Endometrial microvascular endothelial cells (primary cell): Measurements from ENCODE around the gene SCARF1. TPM values are rescaled to one million over a fixed set of nuclear protein-coding genes. Genes with fewer than 3 reads are reported as not detected.

Experiments used
- in situ Hi-C: cut with HindIII; loops from 2 replicates; pipeline ENCODE4 v1.10.0; 2017; ENCODE audit warnings: low sequenced_read_pairs, low pct_unique_long_range_greater_than_20kb; ENCODE audit errors: inconsistent ontology term
- total RNA-seq: library from RNA; depleted of rRNA; stranded (reverse); fragments of >200 nt; gene quantifications from one replicate; pipeline ENCODE4 v1.2.3, GENCODE V29; 2015; ENCODE audit errors: inconsistent ontology term

SCARF1 gene
- total RNA-seq, 1 donor from 2014 or later = 120 TPM

DNA sequence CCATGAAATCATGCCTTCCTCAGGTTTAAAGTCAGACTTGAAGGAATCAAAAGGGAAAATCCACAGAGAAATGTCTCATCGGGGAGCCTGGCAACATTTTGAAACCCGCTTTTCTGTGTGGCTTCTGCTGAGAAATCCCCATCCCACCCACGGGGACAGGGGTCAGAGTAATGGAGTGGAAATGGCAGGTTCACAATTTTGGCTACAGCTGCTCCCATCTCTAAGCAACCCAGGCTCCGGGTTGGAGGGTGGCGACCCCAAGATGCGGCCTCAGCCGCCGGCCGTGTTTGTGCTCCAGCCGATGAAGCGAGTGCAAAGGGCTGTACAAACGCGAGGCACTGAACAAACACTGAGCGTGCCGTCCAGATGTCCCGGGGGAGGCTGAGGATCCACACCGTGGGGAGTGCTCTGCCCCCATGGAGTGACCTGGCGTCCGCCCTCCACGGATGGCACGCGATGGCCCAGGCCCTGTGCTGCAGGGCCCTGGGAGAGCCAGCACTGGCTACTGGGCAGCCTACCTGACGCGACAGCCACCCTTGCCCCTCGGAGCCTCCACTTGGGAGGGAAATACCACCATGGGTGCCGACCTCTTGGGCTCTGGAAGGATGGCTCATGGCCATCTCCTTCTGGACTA, 39.1 kb downstream of the SCARF1 start:
- in situ Hi-C loops = no loop called here

DNA sequence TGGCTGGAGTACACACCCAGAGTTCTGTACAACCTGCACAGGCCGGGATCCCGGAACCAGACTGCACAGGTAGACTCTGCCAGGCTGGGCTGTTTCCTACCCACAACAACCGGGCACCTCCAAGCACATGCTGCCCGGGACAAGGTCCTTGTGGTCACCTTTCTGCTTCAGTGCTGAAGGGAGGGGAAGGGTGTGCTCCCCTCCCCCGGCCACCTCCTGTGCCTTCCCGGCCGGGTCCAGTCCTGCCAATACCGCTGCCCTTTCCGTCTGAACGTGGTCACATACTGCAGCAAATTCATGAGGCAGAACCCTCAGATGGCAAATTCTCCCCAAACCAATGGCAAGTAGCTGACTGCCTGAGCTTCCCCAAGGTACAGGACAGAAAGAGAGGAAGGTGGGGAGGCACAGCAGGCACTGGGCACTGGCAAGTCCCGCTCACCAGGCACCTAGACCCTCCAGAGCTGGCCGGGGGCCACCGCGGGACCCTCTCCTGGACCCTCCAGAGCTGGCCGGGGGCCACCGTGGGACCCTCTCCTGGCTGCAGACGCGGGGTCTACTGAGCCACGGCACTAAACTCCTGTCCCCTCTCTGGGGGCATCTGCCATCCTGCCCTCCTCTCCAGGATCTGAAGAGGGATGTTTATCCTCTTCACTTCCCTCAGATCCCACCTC, 39.7 kb downstream of the SCARF1 start:
- in situ Hi-C loops = no loop called here

DNA sequence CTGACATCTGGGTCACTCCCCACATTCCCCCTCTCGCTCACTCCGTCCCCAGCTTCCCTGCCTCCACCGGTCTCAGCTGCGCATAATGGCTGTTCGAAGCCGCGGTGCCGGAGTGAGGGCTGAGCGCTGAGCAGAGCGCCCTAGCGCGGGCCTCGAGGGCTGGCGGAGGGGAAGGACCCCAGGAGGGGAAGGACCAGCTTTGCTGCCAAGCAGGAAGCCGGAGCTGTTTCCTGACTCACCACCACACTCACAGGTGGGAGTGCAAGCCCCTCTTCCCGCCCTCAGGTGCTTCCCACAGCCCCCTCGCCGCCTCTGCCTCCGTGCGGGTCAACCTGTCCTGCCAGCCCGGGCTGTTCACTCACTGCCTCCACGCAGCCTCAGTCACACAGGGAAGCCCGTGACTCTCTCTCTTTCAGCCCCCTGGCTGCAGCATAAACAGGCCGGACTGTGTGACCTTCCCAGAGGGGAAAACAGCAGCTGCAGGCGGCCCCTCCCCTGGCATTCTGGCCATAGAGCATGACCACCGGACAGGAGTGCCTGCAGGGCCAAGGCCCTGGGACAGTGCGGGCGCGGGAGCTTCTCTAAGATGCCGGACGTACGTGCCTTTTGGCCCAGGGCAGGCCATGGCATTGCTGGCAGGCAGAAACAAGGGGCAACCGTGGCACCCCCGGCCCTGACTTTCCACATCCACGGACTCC, 40.6 kb downstream of the SCARF1 start:
- in situ Hi-C loops = no loop called here

DNA sequence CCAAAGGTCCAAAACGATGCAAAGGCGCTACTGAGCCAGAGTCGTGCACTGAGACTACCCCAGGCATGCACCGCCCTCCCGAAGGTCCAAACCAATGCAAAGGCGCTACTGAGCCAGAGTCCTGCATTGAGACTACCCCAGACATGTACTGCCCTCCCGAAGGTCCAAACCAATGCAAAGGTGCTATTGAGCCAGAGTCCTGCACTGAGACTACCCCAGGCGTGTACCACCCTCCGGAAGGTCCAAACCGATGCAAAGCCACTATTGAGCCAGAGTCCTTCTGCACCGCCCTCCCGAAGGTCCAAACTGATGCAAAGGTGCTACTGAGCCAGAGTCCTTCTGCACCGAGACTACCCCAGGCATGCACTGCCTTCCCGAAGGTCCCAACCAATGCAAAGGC, 44.0 kb downstream of the SCARF1 start:
- in situ Hi-C loops = no loop called here

DNA sequence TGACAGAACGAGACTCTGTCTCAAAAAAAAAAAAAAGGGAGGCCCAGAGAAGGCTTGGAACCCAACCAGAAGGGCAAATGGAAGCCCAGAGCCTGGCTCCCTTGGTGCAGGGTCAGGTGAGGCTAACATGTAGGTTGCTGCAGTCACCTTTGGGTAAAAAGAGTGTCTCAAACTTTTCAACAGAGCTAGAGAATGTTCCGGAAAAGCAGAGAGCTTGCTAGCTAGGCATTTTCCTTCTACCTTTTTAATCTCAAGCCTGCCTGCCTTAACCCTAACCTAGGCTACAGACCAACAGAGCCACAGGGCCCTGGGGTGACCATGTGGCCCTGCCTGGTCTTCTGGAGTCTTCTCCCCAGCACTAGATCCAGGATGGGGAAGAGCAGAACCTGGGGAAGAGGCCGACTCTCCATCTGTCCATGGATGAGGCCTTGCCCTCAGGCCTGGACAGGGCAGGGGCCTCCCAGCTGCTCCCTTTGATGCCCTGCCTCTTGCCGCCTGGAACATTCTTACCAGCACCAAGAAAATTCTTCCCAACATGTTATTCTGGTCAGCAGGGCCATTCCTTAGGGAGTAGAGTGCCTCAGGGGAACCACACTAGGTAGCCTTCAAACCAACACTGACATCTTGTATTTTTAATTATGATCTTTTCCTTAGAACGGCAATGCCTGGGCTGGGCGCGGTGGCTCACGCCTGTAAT, 47.0 kb downstream of the SCARF1 start:
- in situ Hi-C loops = no loop called here

- in situ Hi-C loops = no loop called here
These were observed 47.6 kb downstream of the SCARF1 start for GRCh38 chr17:1597861-1598342.

DNA sequence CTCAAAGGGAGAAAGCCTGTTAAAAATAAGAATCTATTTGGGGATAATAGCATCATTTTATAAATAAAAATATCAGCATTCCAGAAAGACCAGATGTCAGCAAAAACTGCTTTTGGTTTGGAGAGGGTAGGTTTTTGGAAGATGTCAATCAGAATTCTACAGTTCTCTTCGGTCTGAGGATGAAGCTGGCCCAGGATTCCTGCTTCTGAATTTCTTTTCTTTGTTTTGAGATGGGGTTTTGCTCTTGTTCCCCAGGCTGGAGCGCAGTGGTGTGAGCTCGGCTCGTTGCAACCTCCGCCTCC, 52.0 kb downstream of the SCARF1 start:
- in situ Hi-C loops = no loop called here

- in situ Hi-C loops = no loop called here
These were observed 52.5 kb downstream of the SCARF1 start for GRCh38 chr17:1592751-1593629.

DNA sequence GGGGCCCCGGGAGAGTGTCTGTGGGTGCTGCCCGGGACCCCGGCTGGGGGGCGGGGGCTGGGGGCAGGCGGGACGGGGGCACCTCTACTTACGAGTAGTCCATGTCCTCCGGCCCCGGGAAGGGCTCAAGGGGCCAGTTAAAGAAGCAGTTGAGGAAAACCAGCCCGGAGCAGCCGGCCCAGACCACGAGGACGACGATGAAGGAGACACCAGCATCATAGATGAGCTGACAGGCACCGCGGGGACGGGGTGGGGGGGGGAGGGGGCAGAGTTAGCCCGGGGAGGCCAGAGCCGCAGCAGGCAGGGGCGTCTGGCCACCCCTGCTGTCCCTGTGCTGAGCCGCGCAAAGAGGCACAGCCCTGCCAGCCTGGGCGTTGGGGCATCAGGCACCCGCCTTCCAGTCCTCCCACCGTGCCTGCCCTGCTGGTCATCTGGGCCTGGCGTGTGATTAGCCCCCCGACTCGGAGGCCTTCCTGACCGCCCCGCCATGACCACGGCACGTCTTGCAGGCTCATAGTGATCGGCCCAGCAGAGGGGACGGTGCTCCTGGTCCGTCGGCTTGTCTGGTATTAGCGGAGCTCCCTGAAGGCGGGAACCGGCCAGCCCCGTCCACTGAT, 54.0 kb downstream of the SCARF1 start:
- in situ Hi-C loops = no loop called here

DNA sequence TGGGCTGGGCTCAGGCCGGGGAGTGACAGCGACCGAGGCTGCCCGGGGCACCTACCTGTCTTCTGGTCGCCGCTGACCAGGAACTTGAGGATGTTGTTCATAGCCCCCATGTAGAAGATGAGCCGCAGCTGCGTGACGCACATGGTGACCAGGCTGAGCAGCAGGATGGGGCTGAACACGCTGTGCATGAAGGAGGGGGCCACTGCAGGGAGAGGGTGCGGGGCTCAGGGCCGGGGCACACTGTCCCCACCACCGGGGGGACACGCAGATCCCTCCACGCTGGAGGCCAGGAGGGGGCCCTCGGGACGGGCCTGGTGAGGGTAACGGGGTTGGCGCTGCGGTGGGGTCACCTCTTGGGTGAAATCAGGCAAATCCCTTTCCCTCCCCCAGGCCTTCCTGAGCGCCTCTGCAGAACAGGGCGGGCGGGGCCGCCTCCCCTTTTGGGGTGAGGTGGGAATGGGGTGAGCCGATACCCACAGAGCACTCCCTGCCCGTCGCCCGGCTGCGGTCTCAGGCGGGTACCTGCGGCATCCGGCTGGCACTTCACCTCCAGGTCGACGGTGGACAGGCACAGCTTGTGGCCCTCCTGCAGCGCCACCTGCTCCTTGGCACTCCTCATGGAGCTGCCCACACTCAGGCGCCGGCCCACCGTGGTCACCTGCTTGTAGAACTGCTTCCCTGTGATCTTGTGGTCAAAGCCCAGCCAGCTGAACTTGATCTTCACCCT, 54.6 kb downstream of the SCARF1 start:
- in situ Hi-C loops = no loop called here

DNA sequence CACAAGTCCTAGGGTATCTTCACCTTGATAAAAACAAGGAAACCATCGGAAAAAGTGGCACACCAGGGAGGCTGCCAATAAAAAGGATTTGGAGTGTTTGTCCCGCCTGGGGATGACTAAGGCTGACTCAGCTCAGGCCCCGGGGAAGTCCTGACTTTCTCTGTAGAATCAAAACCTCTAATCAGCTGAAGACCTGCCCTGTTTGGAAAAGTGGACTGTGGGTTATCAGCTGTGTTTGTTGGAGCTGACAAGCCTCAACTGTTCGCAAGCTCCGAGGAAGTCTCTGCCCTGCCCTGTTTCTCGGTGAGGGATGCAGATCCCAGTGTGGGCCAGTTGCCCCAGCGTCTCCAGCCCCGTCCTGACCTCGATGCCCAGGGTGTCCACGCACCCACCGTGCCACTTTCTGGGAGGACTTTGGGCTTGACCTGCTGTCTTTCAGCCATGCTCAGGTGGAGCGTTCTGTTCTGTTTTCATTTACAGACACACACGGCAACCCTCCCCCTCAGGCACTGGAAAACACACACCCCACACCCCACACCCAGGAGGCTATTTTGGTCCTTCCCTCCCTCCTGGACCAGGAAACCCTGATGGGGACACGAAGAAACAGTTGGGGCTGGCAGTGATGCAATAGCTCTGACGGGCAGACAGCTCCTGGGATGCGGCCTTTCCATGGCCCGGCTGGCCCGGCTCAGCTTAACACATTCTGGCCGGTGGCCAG, 55.3 kb downstream of the SCARF1 start:
- in situ Hi-C loops = no loop called here

DNA sequence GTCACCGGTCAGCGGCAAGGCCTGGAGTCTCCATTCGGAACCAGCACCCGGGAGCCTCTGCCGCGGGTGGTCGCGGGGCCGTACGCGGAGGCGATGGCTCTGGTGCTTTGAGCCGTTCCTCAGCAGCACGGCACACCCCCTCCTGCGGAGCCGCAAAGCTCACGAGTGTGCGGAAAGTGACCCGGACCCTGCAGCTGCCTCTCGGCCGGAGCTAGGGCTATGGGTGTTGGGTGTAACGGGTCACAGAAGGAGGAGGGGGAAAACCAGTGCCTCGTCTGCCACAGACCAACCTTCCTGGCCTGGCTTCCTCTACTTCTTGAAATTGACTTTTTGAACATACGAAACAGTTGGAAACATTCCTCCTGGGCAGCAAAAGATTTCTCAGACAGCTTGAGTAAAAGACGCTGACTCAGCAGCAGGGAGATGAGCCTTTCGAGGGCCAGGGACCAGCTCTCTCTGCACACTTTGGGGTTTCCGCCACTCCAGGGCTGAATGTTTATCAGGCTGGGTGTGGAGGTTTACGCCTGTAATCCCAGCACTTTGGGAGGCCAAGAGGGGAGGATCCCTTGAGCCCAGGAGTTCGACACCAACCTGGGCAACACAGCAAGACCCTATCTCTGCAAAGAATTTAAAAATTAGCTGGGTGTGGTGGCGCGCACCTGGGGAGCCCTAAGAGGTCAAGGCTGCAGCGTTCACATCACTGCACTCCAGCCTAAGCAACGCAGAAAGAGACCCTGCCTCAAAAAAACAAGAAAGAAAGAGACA, 56.5 kb downstream of the SCARF1 start:
- in situ Hi-C loops = no loop called here

DNA sequence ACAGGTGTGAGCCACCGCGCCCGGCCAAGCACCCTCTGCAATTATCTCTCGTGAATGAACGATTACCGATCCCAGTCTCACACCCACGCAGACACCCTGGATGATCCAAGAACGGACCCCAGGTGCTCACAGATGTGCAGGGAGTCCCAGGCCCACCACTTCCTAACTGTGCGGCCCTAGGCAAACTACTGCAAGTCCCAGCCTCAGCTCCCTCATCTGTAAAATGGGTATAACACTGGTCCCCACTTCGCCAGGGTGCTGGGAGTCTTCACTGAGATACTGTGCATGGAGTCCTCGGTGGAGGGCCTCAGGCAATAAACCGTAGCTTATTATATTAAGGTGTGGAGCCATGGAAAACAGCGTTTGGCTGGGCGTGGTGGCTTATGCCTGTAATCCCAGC, 61.4 kb downstream of the SCARF1 start:
- in situ Hi-C loops = no loop called here
